DMS114 treated with DMSO at 0.1 percent for 48 hours (cell line): ENCODE data around the gene FGR.

Experiments used
- DNase-seq: peaks from one replicate; lab custom pipeline; 2025; ENCODE audit not compliant: unreplicated experiment; lab: John Stamatoyannopoulos, UW

The FGR gene

GRCh38 chr1:27589441-27589840, 45.5 kb downstream of the FGR start:
- DNase-seq, result no peak

DNA sequence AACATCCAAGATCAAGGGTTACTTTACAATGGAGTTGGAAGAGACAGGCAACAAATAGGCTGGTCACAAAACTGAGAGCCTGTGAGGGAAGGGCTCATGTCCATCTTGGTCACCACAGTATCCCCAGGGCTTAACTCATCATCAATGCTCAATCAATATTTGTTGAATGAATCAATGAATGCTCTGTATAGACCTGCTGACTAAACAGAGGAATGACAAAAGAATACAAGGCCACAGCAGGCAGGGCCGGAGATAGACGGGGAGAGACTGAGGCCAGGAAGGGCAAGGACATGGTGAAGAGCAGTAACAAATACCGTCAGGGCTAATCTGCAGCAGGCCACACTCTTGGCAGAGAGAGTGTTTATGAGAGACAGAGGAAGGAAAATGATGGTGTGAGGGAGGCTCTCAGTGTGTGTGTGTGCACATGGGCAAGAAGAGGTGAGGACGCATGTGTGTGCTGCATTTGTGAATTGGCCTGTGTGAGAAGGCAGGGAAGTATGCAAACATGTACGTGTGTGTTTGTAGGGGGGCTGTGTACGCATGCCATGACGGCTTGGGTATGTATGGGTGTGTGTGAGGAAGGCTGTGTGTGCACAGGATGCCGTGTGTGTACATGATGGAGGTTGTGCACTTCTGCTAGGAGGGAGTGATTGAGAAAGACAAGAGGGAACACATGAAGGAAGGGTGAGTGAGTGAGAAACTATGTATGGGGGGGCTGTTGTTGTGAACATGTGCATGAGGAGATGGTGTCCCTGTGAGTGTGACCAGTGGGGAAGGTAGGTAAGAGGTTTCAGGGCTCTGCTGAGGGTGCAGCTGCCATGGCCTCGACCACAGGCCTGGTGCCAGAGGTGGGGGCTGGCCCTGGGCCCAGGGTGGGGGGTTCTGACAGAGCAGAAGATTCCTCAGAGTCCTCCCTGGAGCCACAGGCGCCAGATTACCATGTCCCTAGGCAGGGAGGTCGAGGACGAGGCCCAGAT, 46.4 kb downstream of the FGR start:
- no peak for DNase-seq

DNA sequence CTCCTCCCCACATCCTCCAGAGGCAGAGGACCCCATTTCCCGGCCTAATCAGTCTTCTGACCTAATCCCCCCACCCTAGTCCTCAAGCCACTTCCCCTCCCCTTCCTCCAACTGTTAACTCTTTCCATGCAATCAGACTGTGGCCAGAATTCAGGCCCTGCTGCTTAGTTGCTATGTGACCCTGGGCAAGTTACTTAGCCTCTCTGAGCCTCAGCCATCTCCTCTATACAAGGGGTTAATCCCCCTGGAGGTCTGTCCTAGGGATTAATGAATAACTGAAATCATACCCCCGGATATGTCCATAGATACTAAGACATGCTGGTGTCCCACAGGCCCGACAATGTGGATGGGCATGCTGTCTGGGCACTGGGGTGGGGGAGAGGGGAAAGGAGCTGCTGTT, 49.3 kb downstream of the FGR start:
- DNase-seq, result no peak

- no peak for DNase-seq
These were observed 50.5 kb downstream of the FGR start for GRCh38 chr1:27584453-27584852.

DNA sequence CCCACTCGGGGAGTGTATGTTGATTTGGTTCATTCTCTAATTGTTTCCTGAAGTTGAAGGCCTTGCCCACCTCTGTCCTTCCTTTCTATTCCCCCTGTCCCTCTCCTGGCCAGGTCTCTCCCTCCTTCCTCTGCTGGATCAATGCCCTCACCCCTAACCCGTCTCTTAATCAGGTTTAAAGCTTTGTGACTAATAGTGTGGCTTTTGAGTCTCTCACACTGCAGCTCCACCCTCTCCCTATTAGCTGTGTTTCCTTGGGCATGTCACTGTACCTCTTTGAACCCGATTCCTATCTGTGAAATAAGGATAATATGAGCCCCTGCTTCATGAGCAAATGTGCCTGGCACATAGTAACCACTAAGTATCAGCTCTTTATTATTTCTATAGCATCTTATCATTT, 51.5 kb downstream of the FGR start:
- DNase-seq, result no peak

- no peak for DNase-seq
These were observed 53.2 kb downstream of the FGR start for GRCh38 chr1:27581823-27582243.

GRCh38 chr1:27577504-27578188, 57.3 kb downstream of the FGR start:
- no peak for DNase-seq

DNA sequence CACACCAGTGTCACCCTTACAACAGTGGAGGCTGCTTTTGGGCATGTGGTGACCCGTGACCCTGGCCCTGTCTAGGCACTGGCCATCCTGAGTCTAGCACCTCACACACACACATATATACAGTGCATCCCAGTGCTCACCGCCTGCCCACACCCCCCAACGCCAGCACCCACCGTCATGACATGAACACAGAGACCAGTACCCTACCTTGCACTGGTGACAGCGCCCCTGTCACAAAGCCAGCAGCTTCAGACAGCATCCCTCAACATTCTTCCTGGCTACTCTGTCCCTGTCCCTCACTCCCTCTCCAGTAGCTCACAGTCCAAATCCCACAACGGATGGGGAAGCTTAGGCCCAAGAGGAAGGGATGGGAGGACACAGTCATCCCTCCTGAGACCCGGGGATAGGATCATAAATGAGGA, 58.2 kb downstream of the FGR start:
- DNase-seq, result no peak

- DNase-seq, result no peak
These were observed 59.1 kb downstream of the FGR start for GRCh38 chr1:27575840-27576331.

- DNase-seq, result peak; percentile 44
These were observed 59.8 kb downstream of the FGR start for GRCh38 chr1:27574871-27575831.

- no peak for DNase-seq
These were observed 60.8 kb downstream of the FGR start for GRCh38 chr1:27574001-27574781.

GRCh38 chr1:27572679-27573426, 62.1 kb downstream of the FGR start:
- DNase-seq, result no peak

- DNase-seq, result no peak
These were observed 62.8 kb downstream of the FGR start for GRCh38 chr1:27572019-27572678.

- no peak for DNase-seq
These were observed 63.5 kb downstream of the FGR start for GRCh38 chr1:27571439-27572018.

DNA sequence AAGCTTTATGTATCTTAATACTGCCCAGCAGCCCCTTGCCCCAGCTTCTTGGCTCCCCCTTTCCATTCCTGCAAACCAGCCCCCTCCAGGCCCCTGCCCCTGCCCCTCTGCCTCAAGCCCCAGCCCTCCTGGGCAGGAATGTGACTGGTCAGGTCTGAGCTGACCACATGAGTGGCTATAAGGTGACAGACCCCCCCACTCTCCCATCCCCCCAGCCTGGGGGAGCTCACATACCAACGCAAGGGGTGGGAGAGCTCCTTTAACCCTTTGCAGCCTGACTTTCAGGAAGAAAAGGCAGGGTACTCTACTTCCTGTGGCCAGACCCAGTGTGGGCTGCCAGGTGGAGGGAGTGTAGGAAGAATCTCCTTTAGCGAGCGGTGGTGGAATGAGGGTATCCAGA, 64.2 kb downstream of the FGR start:
- no peak for DNase-seq

- no peak for DNase-seq
These were observed 64.6 kb downstream of the FGR start for GRCh38 chr1:27570356-27570755.

DNA sequence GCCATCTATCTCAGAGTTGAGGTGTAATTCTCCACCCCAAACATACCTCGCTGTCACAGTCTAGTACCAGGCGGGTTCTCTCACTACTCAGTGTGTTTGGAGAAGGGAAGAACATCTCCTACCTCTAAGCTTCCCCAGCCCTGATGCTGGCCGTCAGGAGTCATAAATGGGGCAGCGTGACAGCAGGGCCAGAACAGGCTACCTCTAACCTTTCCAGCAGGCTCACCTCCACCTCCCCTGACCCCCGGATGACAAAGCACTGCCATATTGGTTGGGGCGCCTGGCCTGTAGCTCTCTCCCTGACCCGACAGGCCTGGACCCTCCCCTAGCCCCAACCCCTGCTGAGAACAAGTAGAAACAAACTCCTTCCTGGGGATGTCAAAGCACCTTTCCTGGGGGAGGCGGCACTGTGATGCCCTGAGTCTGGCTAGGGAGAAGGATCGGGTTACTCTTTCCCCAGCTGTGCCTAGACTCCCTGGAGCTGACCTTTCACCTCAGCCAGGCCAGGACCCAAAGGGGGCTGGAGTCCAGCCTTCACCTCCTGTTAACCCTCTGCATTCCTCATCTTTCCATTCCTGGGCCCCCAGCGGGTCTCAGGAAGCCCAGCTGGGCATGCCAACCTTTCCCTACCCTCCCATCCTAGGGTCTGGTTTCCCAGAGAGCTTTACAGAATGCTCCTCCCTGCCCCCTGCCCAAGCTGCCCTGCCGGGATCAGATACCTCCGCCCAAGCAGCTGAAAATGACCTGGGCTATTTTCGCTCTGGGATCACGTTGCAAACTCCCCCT, 65.3 kb downstream of the FGR start:
- DNase-seq, result no peak

DNA sequence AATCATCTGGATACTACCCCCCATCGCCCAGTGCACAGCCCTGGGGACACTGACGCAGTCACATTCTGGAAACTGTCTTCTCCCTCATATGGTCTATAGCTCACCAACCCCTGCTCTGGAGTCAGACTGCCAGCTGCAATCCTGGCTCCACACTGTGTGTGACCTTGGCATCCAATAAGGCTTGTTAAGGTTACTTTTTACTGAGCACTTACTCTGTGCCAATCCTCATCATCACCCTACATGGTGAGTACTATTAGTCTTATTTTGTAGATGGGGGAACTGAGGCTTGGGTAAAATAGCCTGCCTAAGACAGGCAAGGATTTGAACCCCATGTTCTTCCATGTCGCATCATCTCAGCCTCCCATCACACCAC, 65.9 kb downstream of the FGR start:
- DNase-seq, result no peak
